ENCODE data around the gene SYPL2.
"Not testable (repeated sequence)": the region's sequence is repeated elsewhere in the genome, so short reads cannot be mapped to it uniquely, and the experiment has no call there.

SYPL2 gene

DNA sequence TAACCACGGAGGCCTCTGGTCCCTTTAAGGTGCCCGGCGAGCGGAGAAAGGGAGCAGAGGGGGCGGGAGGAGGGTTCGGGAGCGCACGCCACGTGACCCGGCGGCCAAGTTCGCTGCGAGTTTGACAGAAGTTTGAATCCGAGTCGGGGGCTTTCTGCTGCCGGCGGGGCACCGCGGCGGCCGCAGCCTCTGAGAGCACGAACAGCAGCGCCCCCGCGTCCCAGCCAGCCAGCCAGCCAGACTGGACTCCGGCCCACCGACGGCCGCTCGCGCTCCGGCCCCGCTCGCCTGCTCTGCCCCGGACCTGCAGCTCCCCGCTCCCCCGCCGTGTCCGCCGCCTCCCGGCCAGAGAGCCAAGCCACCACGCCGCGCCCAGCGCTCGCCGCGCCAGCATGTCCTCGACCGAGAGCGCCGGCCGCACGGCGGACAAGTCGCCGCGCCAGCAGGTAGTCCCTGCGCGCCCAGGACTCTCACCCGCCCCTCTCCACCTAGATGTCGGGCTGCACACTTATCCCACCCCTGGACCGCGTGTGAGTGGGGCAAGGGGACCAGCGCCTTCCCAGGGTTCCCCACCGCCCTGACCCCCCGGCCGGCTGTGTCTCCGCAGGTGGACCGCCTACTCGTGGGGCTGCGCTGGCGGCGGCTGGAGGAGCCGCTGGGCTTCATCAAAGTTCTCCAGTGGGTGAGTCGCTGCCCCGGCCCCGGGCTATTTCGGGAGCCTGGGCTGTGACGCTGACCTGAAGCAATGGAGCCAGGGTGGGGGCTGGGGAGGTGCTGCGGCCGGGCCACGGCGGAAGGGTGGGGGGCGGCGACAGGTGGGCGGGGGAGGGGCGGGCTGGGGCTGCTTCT, at the start of gene SYPL2:
SYPL2 (plus strand) TSS at position 95 of the 849 bp plus-strand sequence; CDS start at position 393, 298 bp downstream.
- peaks cover 91% of the 10 kb centered on the region for H3K27me3 Mint-ChIP-seq
- ATAC-seq = peak; percentile 77
- H3K27ac Mint-ChIP-seq = no peak within 1 kb of the TSS

GRCh38 chr1:109423498-109423897, 42.8 kb upstream of the SYPL2 start:
- H3K27me3 Mint-ChIP-seq = no peaks in the 10 kb centered on the region
- DNase-seq (no peak), ATAC-seq (no peak)
- peak overlapping the region; percentile 61 to 93 for H3K4me3 Mint-ChIP-seq
- H3K27ac Mint-ChIP-seq = peak overlapping the region; percentile 1 to 70
- no peaks in the 10 kb centered on the region for H3K9me3 Mint-ChIP-seq
- peaks cover 50% of the 10 kb centered on the region for H3K4me1 Mint-ChIP-seq

More for the DNA sequence above, at the start of gene SYPL2:
- no peak for DNase-seq
- peak within 1 kb of the TSS; percentile 58 to 72 for H3K4me3 Mint-ChIP-seq
- no peaks in the 10 kb centered on the region for H3K9me3 Mint-ChIP-seq
- H3K4me1 Mint-ChIP-seq = peaks cover 19% of the 10 kb centered on the region

DNA sequence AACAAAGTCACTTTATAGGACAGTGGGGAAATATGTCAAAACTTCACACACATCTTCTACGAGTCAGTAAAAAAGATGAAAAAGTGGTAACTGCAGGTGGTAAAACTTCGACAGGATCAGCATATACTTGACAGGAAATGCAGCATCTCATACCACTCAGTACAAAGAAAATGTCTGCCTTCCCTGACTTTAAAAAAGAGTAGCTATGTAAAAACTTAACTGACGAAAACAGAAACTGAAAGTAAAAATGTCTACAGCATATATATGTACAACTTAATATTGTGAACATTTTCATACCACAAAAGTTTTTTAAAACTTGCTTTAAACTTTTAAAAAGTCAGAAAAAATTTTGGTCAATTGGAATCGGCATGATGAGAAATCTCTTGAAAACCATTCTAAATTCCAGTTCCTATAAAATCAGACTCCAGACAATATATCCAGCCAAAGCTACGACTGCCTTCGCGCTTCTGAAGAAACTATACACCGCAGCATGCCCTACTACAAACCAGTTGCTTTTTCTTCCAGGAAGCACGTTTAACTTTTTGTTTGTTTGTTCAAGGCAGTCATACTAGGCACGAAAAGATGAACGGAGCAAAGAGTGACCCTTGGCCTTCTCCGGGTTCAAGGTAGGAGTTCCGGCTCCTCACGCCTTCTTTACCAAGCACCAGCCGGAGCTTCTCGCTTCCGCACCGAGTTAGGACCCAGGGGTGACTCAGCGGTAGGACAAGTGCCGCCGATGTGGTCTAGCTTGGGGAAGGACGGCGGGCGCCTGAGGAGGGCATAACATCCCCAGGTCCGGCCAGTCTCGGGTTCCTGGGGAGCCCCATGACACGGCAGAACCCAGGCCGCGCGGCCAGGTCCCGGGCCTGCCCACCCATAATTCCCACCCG, 40.7 kb upstream of the SYPL2 start:
- Mint-ChIP-seq H3K27me3 (no peaks in the 10 kb centered on the region), H3K4me3 (peak overlapping the region; percentile 93 to 95), H3K9me3 (no peaks in the 10 kb centered on the region), H3K27ac (peak overlapping the region; percentile 98), H3K4me1 (peaks cover 54% of the 10 kb centered on the region)
- peak; percentile 69 to 84 for DNase-seq
- peak; percentile 79 for ATAC-seq

DNA sequence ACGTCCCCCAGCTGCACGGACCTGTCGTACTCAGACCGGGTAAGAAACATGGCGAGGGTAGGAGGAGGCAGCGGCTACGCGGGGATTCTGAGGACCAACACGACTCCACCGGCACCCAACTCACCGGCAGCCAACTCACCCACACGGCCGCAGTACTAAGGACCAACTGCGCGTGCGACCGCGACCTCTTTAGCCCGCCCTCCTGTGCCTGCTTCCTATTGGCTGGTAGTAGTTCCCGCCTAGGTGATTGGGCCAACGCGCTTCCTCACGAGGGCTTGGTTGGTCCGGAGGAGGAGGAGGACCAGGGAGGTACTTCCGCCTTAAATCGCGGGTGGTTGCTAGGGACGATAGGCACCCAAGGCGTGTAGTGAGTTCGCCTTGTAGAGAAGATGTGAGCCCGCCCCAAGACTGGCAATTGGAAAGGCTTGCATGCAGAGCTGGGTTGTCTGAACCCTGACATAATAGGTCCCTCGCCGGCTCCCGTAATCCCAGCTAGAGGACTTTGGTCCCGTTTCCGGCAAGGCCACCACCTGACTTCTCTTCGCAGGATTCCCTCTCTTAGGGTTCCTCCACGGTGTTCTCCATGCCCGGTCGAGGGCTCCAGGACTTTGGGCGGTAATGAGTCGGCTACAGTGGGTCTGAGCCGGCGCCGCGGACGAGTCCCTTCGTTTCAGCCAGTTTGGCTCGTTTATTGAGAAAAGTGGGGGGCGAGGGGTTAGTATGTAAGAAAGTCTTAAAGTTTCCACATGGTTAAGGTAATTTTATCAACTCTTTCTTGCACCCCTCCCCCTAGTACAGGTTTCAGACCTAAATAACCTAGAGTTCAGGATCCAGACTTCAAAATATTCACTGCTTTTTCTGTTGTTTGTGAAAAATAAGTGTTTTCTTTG, 39.8 kb upstream of the SYPL2 start, which contains the start of gene PSMA5:
PSMA5 (minus strand) TSS at position 168 of the 890 bp plus-strand sequence; CDS start at position 50, 118 bp downstream.
- H3K4me1 Mint-ChIP-seq = peaks cover 50% of the 10 kb centered on the region
- H3K9me3 Mint-ChIP-seq = no peaks in the 10 kb centered on the region
- H3K27ac Mint-ChIP-seq = peak within 1 kb of the TSS; percentile 98
- peak; percentile 97 for ATAC-seq
- no peaks in the 10 kb centered on the region for H3K27me3 Mint-ChIP-seq
- DNase-seq = peak; percentile 94 to 97
- peak within 1 kb of the TSS; percentile 93 to 95 for H3K4me3 Mint-ChIP-seq

- peaks cover 45% of the 10 kb centered on the region for H3K4me1 Mint-ChIP-seq
- H3K27ac Mint-ChIP-seq = peak overlapping the region in 1 of 2 donors; percentile 98
Observed at GRCh38 chr1:109427171-109427467, 39.2 kb upstream of the SYPL2 start.

GRCh38 chr1:109432336-109432735, 34.0 kb upstream of the SYPL2 start:
- H3K4me3 Mint-ChIP-seq = no peak overlapping the region
- DNase-seq = no peak

More at GRCh38 chr1:109427171-109427467, 39.2 kb upstream of the SYPL2 start:
- Mint-ChIP-seq H3K9me3 (no peaks in the 10 kb centered on the region), H3K27me3 (no peaks in the 10 kb centered on the region), H3K4me3 (peak overlapping the region; percentile 93 to 95)
- no peak for DNase-seq
- no peak for ATAC-seq

DNA sequence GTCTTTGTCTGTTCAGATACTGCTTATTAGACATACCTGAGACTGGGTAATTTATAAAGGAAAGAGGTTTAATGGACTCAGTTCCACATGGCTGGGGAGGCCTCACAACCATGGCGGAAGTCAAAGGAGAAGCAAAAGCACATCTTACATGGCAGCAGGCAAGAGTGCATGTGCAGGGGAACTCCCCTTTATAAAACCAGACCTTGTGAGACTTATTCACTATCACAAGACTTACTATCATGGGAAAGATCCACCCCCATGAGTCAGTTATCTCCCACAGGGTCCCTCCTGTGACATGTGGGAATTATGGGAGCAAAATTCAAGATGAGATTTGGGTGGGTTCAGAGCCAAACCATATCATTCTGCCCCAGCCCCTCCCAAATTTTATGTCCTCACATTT, 33.0 kb upstream of the SYPL2 start:
- H3K27me3 Mint-ChIP-seq = no peaks in the 10 kb centered on the region
- H3K9me3 Mint-ChIP-seq = peaks cover 5 to 7% of the 10 kb centered on the region in 2 donors
- DNase-seq (no peak), ATAC-seq (no peak)
- no peak overlapping the region for H3K4me3 Mint-ChIP-seq
- no peak overlapping the region for H3K27ac Mint-ChIP-seq
- peaks cover 5% of the 10 kb centered on the region for H3K4me1 Mint-ChIP-seq

More at GRCh38 chr1:109432336-109432735, 34.0 kb upstream of the SYPL2 start:
- H3K4me1 Mint-ChIP-seq = peaks cover 12% of the 10 kb centered on the region
- no peak for ATAC-seq
- H3K27ac Mint-ChIP-seq = no peak overlapping the region
- peaks cover 5 to 7% of the 10 kb centered on the region in 2 donors for H3K9me3 Mint-ChIP-seq
- no peaks in the 10 kb centered on the region for H3K27me3 Mint-ChIP-seq

GRCh38 chr1:109434484-109434883, 31.9 kb upstream of the SYPL2 start:
- Mint-ChIP-seq H3K27me3 (no peaks in the 10 kb centered on the region), H3K9me3 (peaks cover 5 to 7% of the 10 kb centered on the region in 2 donors), H3K4me1 (no peaks in the 10 kb centered on the region), H3K27ac (no peak overlapping the region), H3K4me3 (no peak overlapping the region)
- no peak for DNase-seq
- ATAC-seq = no peak

DNA sequence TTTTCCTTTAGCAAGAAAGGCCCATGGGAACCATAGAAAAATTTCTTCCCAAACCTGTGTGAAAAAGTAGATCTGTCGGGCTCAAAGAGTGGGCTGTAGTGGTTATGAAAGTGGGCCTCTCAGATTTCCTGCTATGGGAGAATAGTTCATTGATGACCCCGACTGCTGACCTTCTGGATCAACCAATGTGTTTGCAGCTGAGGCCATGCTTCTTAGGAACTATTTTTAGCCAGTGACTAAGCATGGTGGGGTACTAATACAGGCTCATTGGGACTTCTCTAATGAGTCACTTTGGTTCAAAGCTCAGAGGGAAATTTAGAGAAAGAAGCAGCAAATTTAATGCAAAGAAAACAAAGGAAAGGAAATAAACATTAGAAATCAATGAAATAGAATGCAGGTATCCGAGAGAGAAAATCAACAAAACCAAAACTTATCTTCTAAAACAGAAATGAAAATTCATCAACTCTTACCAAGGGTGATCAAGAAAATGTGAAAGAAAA, 27.5 kb upstream of the SYPL2 start:
- DNase-seq = no peak
- no peaks in the 10 kb centered on the region for H3K9me3 Mint-ChIP-seq
- no peak overlapping the region for H3K4me3 Mint-ChIP-seq
- H3K27me3 Mint-ChIP-seq = no peaks in the 10 kb centered on the region
- no peaks in the 10 kb centered on the region for H3K4me1 Mint-ChIP-seq
- no peak overlapping the region for H3K27ac Mint-ChIP-seq
- peak; percentile 53 for ATAC-seq

- Mint-ChIP-seq H3K27me3 (peaks cover 11% of the 10 kb centered on the region), H3K4me1 (no peaks in the 10 kb centered on the region), H3K4me3 (no peak overlapping the region), H3K27ac (no peak overlapping the region), H3K9me3 (no peaks in the 10 kb centered on the region)
- DNase-seq = no peak
- ATAC-seq = no peak
Observed at GRCh38 chr1:109441069-109441468, 25.3 kb upstream of the SYPL2 start.

- DNase-seq (no peak), ATAC-seq (no peak)
- Mint-ChIP-seq H3K9me3 (no peaks in the 10 kb centered on the region), H3K27ac (no peak overlapping the region), H3K4me1 (no peaks in the 10 kb centered on the region), H3K27me3 (peaks cover 21% of the 10 kb centered on the region), H3K4me3 (no peak overlapping the region)
Observed at GRCh38 chr1:109443476-109443875, 22.9 kb upstream of the SYPL2 start.

GRCh38 chr1:109444346-109444745, 22.0 kb upstream of the SYPL2 start:
- Mint-ChIP-seq H3K4me3 (no peak overlapping the region), H3K9me3 (no peaks in the 10 kb centered on the region), H3K27ac (no peak overlapping the region), H3K4me1 (no peaks in the 10 kb centered on the region), H3K27me3 (peaks cover 23% of the 10 kb centered on the region)
- ATAC-seq = no peak
- DNase-seq = no peak

- H3K4me3 Mint-ChIP-seq, DNase-seq, H3K4me1 Mint-ChIP-seq, H3K27ac Mint-ChIP-seq, ATAC-seq, H3K9me3 Mint-ChIP-seq: not testable (repeated sequence)
- peaks cover 36% of the 10 kb centered on the region for H3K27me3 Mint-ChIP-seq
Observed at GRCh38 chr1:109445949-109446695, 20.2 kb upstream of the SYPL2 start.

GRCh38 chr1:109447524-109447923, 18.8 kb upstream of the SYPL2 start:
- no peak for ATAC-seq
- no peak overlapping the region for H3K4me3 Mint-ChIP-seq

More at GRCh38 chr1:109447524-109447923, 18.8 kb upstream of the SYPL2 start:
- H3K9me3 Mint-ChIP-seq = no peaks in the 10 kb centered on the region
- no peak overlapping the region for H3K27ac Mint-ChIP-seq
- no peaks in the 10 kb centered on the region for H3K4me1 Mint-ChIP-seq
- DNase-seq = no peak
- peaks cover 36% of the 10 kb centered on the region for H3K27me3 Mint-ChIP-seq
